B cell (primary cell): Measurements from ENCODE around the gene YPEL5. TPM values are rescaled to one million over a fixed set of nuclear protein-coding genes. Genes with fewer than 3 reads are reported as not detected.
"Not testable (repeated sequence)": the region's sequence is repeated elsewhere in the genome, so short reads cannot be mapped to it uniquely, and the experiment has no call there.

Experiments used
- ATAC-seq: fragments of 200-7000 bp; cut with Tn5 transposase; one replicate; pipeline ENCODE4 v1.10.0; 2021; ENCODE audit warnings: low read depth, mild to moderate bottlenecking, moderate number of reproducible peaks, moderate library complexity
- CTCF ChIA-PET: fragments of 350-600 bp; sonication (Branson Sonifier 250); formaldehyde crosslinking; loops from one replicate; lab custom pipeline; 2021; ENCODE audit warnings: antibody characterized with exemption, inconsistent platforms; lab: Charles Lee
- POLR2A ChIA-PET: fragments of 350-600 bp; sonication (Branson Sonifier 250); formaldehyde crosslinking; loops from one replicate; lab custom pipeline; 2021; ENCODE audit warnings: antibody characterized with exemption; lab: Charles Lee
- DNase-seq: peaks from one replicate; pipeline ENCODE4 v3.0.0; 2013
- H2AFZ ChIP-seq: 2 replicates; pipeline ENCODE4 v1.6.1; 2012; ENCODE audit warnings: mild to moderate bottlenecking, low read depth, low read length; ENCODE audit not compliant: insufficient read depth, poor library complexity, severe bottlenecking
- H3K27ac ChIP-seq, 2 donors: 1 replicate in 1 of 2; 2 replicates in 1 of 2; pipeline ENCODE4 v1.5.1; 2012 to 2013; ENCODE audit warnings: low read length in 2 of 2, mild to moderate bottlenecking in 2 of 2, moderate library complexity in 1 of 2
- H3K27me3 ChIP-seq, 4 experiments: fragments of 200-600 bp in 1 of 4; sonication (generic) in 1 of 4; replicated peaks in 1 of 4; 1 replicate in 2 of 4; 2 replicates in 2 of 4; pipeline versions ENCODE4 v1.6.1 to v1.7.0; 2013 to 2016; ENCODE audit warnings: low read length in 3 of 4, mild to moderate bottlenecking in 2 of 4, mixed read lengths in 1 of 4, moderate library complexity in 1 of 4; ENCODE audit not compliant: insufficient read depth in 4 of 4, control insufficient read depth in 3 of 4; ENCODE audit errors: control extremely low read depth in 1 of 4
- H3K36me3 ChIP-seq, 2 experiments: replicated peaks in 1 of 2; 1 replicate in 1 of 2; 2 replicates in 1 of 2; pipeline versions ENCODE4 v1.6.1 to v1.7.1; 2013; ENCODE audit warnings: low read length in 1 of 2; ENCODE audit not compliant: insufficient read depth in 2 of 2, control insufficient read depth in 1 of 2; ENCODE audit errors: control extremely low read depth in 1 of 2, extremely low read depth in 1 of 2
- H3K4me1 ChIP-seq, 2 donors: fragments of 200-600 bp in 1 of 2; sonication (generic) in 1 of 2; 1 replicate in 1 of 2; 2 replicates in 1 of 2; pipeline versions ENCODE4 v1.5.1 to v1.6.1; 2013 to 2017; ENCODE audit warnings: low read length in 2 of 2; ENCODE audit not compliant: control insufficient read depth in 2 of 2, insufficient read depth in 2 of 2
- H3K4me2 ChIP-seq: replicated peaks from 2 replicates; pipeline ENCODE3; 2012; ENCODE audit warnings: mild to moderate bottlenecking, low read depth, low read length; ENCODE audit not compliant: poor library complexity, severe bottlenecking
- H3K4me3 ChIP-seq, 5 experiments: fragments of 200-600 bp in 1 of 5; sonication (generic) in 1 of 5; 1 replicate in 3 of 5; 2 replicates in 2 of 5; pipeline versions ENCODE4 v1.5.1 to v1.7.0; 2011 to 2016; ENCODE audit warnings: low read length in 4 of 5, mild to moderate bottlenecking in 4 of 5, low read depth in 2 of 5, control low read depth in 1 of 5, moderate library complexity in 1 of 5; ENCODE audit not compliant: insufficient read depth in 1 of 5; ENCODE audit errors: control extremely low read depth in 1 of 5, extremely low read depth in 1 of 5
- H3K79me2 ChIP-seq: fragments of 200-600 bp; sonication (generic); one replicate; pipeline ENCODE4 v1.6.0; 2016; ENCODE audit warnings: low read length; ENCODE audit not compliant: control insufficient read depth, insufficient read depth
- H3K9ac ChIP-seq: fragments of 200-600 bp; sonication (generic); 2 replicates; pipeline ENCODE4 v1.6.1; 2017; ENCODE audit warnings: mild to moderate bottlenecking, low read length, moderate library complexity
- H3K9me3 ChIP-seq, 3 donors: one replicate each; pipeline versions ENCODE4 v1.6.1 to v1.7.1; 2013; ENCODE audit warnings: low read length in 2 of 3; ENCODE audit not compliant: control insufficient read depth in 2 of 3, insufficient read depth in 1 of 3; ENCODE audit errors: control extremely low read depth in 1 of 3
- H4K20me1 ChIP-seq: 2 replicates; pipeline ENCODE4 v1.6.0; 2012; ENCODE audit warnings: mild to moderate bottlenecking, low read length; ENCODE audit not compliant: insufficient read depth, control insufficient read depth, poor library complexity, severe bottlenecking
- H3K27ac Mint-ChIP-seq: one replicate; pipeline ENCODE4 v1.8.0; 2021; ENCODE audit warnings: mixed read lengths
- H3K27me3 Mint-ChIP-seq: one replicate; pipeline ENCODE4 v1.8.0; 2021; ENCODE audit warnings: mixed read lengths
- H3K4me1 Mint-ChIP-seq: one replicate; pipeline ENCODE4 v1.8.0; 2021; ENCODE audit warnings: mixed read lengths
- H3K4me3 Mint-ChIP-seq: one replicate; pipeline ENCODE4 v1.8.0; 2021; ENCODE audit warnings: mixed read lengths
- H3K9me3 Mint-ChIP-seq: one replicate; pipeline ENCODE4 v1.8.0; 2022; ENCODE audit warnings: mixed read lengths; ENCODE audit not compliant: insufficient read depth
- EZH2 ChIP-seq: IDR thresholded peaks from 2 replicates; pipeline ENCODE4 v1.6.1; 2012; ENCODE audit warnings: borderline replicate concordance, low read depth, mild to moderate bottlenecking, moderate library complexity, low read length; ENCODE audit not compliant: insufficient read depth, poor library complexity, severe bottlenecking
- WGBS: methylation state at CpG from one replicate; pipeline ENCODE4 v1.1.5; 2013; ENCODE audit warnings: missing lambda C conversion rate; ENCODE audit not compliant: insufficient coverage; 5-methylcytosine and 5-hydroxymethylcytosine counted together
- intact Hi-C: fragments of 100-400 bp; cut with micrococcal nuclease; formaldehyde crosslinking; loops from one replicate; pipeline ENCODE4 v1.10.0; 2022
- polyA plus RNA-seq: library from polyadenylated mRNA; depleted of rRNA; stranded (reverse); fragments of >200 nt; gene quantifications from 2 replicates; pipeline ENCODE4 v1.2.3, GENCODE V29; 2012
- total RNA-seq, 2 donors: library from RNA; stranded (reverse); fragments of 120-200 nt in 1 of 2; gene quantifications; 1 replicate in 1 of 2; 2 replicates in 1 of 2; pipeline versions ENCODE4 v1.2.3 to v1.2.4, GENCODE V29; 2013 to 2022
- TF ChIP-seq, protein P1 (sequence below): fragments of 200-600 bp; IDR thresholded peaks from one replicate; pipeline ENCODE4 v1.8.0; 2022; ENCODE audit warnings: antibody characterized with exemption, mild to moderate bottlenecking

Gene YPEL5
- total and polyA plus RNA-seq, 2 donors (not counting 1 experiment from before 2014, with no cell fraction given), result 117 to 426 TPM

DNA sequence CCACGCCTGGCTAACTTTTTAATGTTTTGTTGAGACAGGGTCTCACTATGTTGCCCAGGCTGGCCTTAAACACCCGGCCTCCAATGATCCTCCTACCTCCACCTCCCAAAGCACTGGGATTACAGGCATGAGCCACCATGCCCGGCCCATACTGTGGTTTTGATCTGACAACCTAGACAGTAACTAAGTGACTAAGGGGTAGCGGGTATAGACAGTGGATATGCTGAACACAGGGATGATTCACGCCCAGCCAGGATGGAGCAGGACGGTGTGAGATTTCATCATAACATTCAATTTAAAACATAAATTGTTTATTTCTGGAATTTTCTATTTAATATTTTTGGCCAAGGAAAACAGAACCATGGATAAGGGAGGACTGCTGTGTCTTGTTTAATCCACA is 36.0 kb upstream of the YPEL5 start:
- Histone ChIP-seq H2AFZ (no peak overlapping the region), H3K27ac (no peak overlapping the region), H3K4me1 (no peaks in the 10 kb centered on the region), H3K9me3 (no peaks in the 10 kb centered on the region), H3K27me3 (peaks cover 0 to 5% (median 0%) of the 10 kb centered on the region in 4 experiments), H3K9ac (no peak overlapping the region), H3K4me3 (no peak overlapping the region), H4K20me1 (no peaks in the 10 kb centered on the region), H3K79me2 (no peaks in the 10 kb centered on the region), H3K36me3 (no peaks in the 10 kb centered on the region), H3K4me2 (no peak overlapping the region)
- WGBS, result no CpG with 5 or more reads among the region's 6 CpGs
- H3K27ac Mint-ChIP-seq, result no peak overlapping the region
- TF ChIP-seq, protein P1, sequence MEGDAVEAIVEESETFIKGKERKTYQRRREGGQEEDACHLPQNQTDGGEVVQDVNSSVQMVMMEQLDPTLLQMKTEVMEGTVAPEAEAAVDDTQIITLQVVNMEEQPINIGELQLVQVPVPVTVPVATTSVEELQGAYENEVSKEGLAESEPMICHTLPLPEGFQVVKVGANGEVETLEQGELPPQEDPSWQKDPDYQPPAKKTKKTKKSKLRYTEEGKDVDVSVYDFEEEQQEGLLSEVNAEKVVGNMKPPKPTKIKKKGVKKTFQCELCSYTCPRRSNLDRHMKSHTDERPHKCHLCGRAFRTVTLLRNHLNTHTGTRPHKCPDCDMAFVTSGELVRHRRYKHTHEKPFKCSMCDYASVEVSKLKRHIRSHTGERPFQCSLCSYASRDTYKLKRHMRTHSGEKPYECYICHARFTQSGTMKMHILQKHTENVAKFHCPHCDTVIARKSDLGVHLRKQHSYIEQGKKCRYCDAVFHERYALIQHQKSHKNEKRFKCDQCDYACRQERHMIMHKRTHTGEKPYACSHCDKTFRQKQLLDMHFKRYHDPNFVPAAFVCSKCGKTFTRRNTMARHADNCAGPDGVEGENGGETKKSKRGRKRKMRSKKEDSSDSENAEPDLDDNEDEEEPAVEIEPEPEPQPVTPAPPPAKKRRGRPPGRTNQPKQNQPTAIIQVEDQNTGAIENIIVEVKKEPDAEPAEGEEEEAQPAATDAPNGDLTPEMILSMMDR, result no peak
- TF ChIP-seq EZH2, result no peak
- H3K9me3 Mint-ChIP-seq, result no peaks in the 10 kb centered on the region
- intact Hi-C loops, result no loop called here
- CTCF ChIA-PET, result interaction anchor here (1.0 kb wide), 1 partner anchor 601 kb away, joined by 3 read pairs; no protein-coding TSS in a partner anchor
- no peak overlapping the region for H3K4me3 Mint-ChIP-seq
- no peaks in the 10 kb centered on the region for H3K4me1 Mint-ChIP-seq
- ATAC-seq (no peak), DNase-seq (no peak)
- H3K27me3 Mint-ChIP-seq, result peaks cover 13% of the 10 kb centered on the region
- POLR2A ChIA-PET, result no interaction called here

DNA sequence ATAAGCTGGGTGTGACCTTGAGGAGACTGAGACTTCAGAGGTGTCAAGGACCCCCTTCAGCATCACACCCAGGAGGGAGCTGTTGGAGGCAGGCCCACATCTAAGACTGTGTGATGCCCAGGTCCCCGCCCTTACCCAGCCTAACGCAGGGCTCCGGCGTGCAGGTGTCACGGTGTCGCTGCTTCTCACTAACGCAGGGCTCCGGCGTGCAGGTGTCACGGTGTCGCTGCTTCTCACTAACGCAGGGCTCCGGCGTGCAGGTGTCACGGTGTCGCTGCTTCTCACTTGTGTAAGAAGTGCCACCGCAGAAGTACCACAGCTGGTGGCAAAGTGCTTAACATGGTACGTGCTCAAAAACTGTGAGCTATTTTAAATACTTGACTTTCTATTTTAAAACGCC is 35.6 kb upstream of the YPEL5 start:
- H3K27me3 Mint-ChIP-seq, result peaks cover 14% of the 10 kb centered on the region
- H2AFZ ChIP-seq, intact Hi-C loops, POLR2A ChIA-PET, DNase-seq, ATAC-seq, CTCF ChIA-PET, H3K27ac ChIP-seq, H3K9me3 ChIP-seq, H3K4me1 Mint-ChIP-seq, H3K4me1 ChIP-seq, H3K9ac ChIP-seq, H4K20me1 ChIP-seq, H3K9me3 Mint-ChIP-seq, H3K79me2 ChIP-seq, H3K4me3 ChIP-seq, H3K36me3 ChIP-seq, H3K4me3 Mint-ChIP-seq, H3K4me2 ChIP-seq, H3K27me3 ChIP-seq, H3K27ac Mint-ChIP-seq: not testable (repeated sequence)
- 94% methylated on average over 17 of the region's 19 CpGs for WGBS
